ENCODE results near the gene WASF2. TPM values are rescaled to one million over a fixed set of nuclear protein-coding genes. Genes with fewer than 3 reads are reported as not detected.

The WASF2 gene
- total RNA-seq, 1 experiment from 2014 or later: 65.9 TPM

- Histone ChIP-seq H2AK5ac (ENCODE audit: insufficient read length, low read length) (no peak overlapping the region), H3K9me3 (ENCODE audit: control insufficient read depth, low read depth, low read length) (no peaks in the 10 kb centered on the region), H3T11ph (ENCODE audit: low read length) (no peak overlapping the region), H3K4me2 (ENCODE audit: insufficient read depth, insufficient read length, low read length) (no peak overlapping the region), H2AFZ (ENCODE audit: low read length) (no peak overlapping the region), H4K20me1 (ENCODE audit: control insufficient read depth, insufficient read depth, insufficient read length) (no peaks in the 10 kb centered on the region), H3K14ac (ENCODE audit: insufficient read depth, low read length) (no peak overlapping the region), H3K23ac (ENCODE audit: insufficient read length, low read depth, low read length) (no peak overlapping the region), H2BK5ac (ENCODE audit: insufficient read length, low read length) (peak overlapping the region; percentile 46), H3K23me2 (ENCODE audit: insufficient read length, low read depth, low read length, poor library complexity, severe bottlenecking) (no peaks in the 10 kb centered on the region), H4K5ac (ENCODE audit: insufficient read length, low read depth, low read length) (no peak overlapping the region), H4K91ac (ENCODE audit: insufficient read length, low read depth, low read length) (no peak overlapping the region), H4K8ac (replicated peaks; ENCODE audit: insufficient read length, low read depth, low read length) (no peak overlapping the region), H3K4ac (ENCODE audit: low read depth, low read length) (no peak overlapping the region), H3K4me1 (ENCODE audit: insufficient read depth, low read length) (peaks cover 15% of the 10 kb centered on the region; the same call in 1 of the 2 replicates), H3K79me1 (ENCODE audit: insufficient read depth, low read depth, low read length, poor library complexity, severe bottlenecking) (peaks cover 3% of the 10 kb centered on the region), H2BK15ac (ENCODE audit: low read depth, low read length) (no peak overlapping the region), H2BK12ac (ENCODE audit: insufficient read length, low read depth, low read length) (no peak overlapping the region), H3K27me3 (ENCODE audit: insufficient read depth, low read length) (no peaks in the 10 kb centered on the region), H3K9ac (ENCODE audit: extremely low read depth, insufficient read length, low read length) (no peak overlapping the region), H3K79me2 (ENCODE audit: insufficient read depth, low read length) (peaks cover 9% of the 10 kb centered on the region; the same call in 1 of the 2 replicates), H3K56ac (ENCODE audit: insufficient read length, low read depth, low read length) (no peak overlapping the region), H3K27ac (ENCODE audit: insufficient read length, low read depth, low read length) (peak overlapping the region; percentile 51), H2BK20ac (ENCODE audit: low read depth, low read length, poor library complexity, severe bottlenecking) (no peak overlapping the region), H2BK120ac (ENCODE audit: low read depth, low read length, poor library complexity, severe bottlenecking) (no peak overlapping the region), H3K18ac (ENCODE audit: insufficient read length, low read depth, low read length) (no peak overlapping the region)
- Mint-ChIP-seq H3K27ac (peak overlapping the region; percentile 81 to 95 (median 87)), H3K4me1 (peaks cover 39 to 41% of the 10 kb centered on the region in 2 experiments), H3K9me3 (no peaks in the 10 kb centered on the region), H3K27me3 (ENCODE audit: low read depth) (no peaks in the 10 kb centered on the region), H3K4me3 (no peak overlapping the region; a peak in 1 of 5 replicates), H3K36me3 (ENCODE audit: insufficient read depth in 1 of 3, low read depth in 3 of 3) (peaks cover 7 to 15% (median 14%) of the 10 kb centered on the region in 3 experiments; a peak in 6 of 7 replicates)
- TF ChIP-seq, protein P1, sequence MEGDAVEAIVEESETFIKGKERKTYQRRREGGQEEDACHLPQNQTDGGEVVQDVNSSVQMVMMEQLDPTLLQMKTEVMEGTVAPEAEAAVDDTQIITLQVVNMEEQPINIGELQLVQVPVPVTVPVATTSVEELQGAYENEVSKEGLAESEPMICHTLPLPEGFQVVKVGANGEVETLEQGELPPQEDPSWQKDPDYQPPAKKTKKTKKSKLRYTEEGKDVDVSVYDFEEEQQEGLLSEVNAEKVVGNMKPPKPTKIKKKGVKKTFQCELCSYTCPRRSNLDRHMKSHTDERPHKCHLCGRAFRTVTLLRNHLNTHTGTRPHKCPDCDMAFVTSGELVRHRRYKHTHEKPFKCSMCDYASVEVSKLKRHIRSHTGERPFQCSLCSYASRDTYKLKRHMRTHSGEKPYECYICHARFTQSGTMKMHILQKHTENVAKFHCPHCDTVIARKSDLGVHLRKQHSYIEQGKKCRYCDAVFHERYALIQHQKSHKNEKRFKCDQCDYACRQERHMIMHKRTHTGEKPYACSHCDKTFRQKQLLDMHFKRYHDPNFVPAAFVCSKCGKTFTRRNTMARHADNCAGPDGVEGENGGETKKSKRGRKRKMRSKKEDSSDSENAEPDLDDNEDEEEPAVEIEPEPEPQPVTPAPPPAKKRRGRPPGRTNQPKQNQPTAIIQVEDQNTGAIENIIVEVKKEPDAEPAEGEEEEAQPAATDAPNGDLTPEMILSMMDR (conservative IDR thresholded peaks at IDR 0.05): no peak
- no CpG with 5 or more reads among the region's 1 CpG for WGBS (ENCODE audit: extremely low coverage, insufficient read length, low lambda C conversion rate)
- no peak for DNase-seq
Measured at GRCh38 chr1:27430903-27431600, 58.9 kb downstream of the WASF2 start.
